ENCODE results near the gene GNL2.

The GNL2 gene

DNA sequence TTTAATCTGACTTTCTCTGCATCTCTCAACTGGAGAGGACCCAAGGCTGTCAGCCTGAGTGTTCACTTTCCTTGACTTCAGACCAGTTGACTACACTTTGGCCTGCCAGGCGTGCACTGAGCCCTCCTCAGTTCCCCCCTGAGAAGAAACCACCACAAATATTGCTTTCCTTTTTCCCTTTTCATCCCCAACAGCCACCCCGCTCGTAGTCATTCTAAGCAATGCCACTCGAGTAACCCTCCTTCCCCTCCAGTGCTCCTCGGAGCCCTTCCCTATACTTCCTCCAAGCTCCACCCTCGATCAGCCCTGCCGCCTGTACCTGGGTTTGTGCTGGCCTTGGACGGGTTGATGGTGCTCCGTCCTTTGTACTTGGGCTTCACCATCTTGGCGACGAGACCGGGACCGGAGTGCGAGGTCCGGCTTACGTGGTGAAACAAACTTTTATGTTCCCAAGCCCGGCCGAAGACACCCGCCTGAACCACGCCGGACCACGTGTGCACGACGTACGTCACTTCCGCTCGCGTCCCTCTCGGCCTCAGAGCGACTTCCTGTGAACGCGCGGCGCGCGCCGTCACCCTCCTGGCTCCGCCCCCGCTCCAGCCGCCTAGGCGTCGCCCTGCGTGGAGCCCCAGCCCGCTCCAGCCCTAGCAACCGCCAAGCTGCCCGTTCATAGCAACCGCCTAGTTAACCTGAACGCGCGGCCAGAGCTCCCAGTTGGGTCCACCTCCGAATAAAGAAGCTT lies at the start of gene GNL2:
TSS of gene GNL2 (minus strand) at position 498 of the 742 bp plus-strand sequence. CDS start at position 383, 115 bp downstream.
- peak; percentile 93 for DNase-seq (ENCODE audit: low read depth)

DNA sequence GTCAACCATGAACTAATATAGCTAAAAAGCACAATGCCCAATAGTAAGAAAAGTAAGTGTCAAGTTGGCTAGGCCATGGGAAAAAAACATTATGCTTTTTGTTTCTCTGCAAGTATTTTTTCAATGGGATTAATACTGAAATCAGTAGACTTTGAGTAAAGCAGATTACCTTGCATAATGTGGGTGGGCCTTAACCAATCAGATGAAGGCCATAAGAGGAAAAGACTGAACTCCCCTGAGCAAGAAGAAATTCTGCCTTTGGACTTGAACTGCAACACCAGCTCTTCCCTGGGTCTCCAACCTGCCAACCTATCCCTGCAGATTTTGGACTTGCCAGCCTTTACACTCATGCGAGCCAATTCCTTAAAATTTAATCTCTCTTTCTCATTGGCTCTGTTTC lies 45.3 kb upstream of the GNL2 start:
- DNase-seq (ENCODE audit: low read depth), result no peak

DNA sequence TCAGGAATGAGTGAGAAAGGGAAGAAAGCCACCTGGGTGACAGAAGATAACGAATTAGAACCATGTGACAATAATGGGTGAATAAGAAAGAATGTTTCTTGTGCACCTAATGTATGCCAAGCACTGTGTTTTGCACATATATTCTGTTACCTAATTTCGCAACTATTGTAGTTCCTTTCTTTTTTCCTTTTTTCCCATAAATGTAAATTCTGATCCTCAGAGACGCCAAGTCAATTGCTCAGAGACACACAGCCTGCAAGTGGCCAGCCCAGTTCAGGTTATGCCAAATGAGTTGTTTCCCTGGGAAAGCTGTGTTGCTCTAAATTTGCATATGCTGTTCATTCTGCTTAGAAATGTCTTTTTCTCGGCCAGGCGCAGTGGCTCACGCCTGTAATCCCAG lies 40.7 kb upstream of the GNL2 start:
- no peak for DNase-seq (ENCODE audit: low read depth)

DNA sequence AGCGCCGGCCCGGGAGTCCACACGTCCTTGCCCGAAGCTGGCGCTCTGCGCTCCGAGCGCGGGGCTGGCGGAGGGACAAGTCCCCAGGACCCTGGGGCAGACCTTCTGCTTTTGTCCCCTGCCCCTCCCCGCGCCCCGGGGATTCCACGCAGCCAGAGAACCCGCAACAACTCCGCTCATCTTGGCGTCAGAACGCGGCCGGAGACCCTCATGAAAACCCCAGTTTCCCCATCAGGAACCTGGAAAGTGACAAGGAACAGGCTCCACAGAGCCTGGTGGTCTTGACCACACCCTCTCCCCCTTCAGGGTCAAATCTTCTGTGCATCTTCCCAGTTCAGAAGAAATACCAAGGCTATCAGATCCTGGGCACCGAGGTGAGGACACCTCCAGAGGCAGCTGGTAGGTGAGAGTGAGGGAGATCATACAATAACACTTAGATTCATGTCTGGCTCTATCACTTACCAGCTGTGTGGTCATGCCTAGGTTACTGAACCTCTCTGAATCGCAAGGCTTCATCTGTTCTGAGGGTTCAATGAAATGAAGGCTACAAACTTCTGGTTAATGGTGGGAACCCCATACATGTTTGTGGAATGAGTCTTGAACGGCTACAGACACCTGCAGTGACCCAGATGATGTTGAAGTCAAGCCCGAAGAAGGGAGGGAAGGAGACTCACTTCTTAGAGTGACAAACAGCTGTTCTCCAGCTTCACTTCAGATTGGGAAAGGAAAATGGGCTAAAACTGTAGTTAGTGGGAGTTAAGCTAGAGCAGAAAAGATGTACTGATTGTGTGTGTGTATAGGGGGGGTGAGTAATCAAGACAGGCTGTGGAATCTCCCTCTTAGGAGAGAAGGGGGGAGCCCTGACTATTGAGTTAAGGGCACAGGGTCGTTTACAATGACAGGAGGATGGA lies 39.5 kb upstream of the GNL2 start:
- no peak for DNase-seq (ENCODE audit: low read depth)

DNA sequence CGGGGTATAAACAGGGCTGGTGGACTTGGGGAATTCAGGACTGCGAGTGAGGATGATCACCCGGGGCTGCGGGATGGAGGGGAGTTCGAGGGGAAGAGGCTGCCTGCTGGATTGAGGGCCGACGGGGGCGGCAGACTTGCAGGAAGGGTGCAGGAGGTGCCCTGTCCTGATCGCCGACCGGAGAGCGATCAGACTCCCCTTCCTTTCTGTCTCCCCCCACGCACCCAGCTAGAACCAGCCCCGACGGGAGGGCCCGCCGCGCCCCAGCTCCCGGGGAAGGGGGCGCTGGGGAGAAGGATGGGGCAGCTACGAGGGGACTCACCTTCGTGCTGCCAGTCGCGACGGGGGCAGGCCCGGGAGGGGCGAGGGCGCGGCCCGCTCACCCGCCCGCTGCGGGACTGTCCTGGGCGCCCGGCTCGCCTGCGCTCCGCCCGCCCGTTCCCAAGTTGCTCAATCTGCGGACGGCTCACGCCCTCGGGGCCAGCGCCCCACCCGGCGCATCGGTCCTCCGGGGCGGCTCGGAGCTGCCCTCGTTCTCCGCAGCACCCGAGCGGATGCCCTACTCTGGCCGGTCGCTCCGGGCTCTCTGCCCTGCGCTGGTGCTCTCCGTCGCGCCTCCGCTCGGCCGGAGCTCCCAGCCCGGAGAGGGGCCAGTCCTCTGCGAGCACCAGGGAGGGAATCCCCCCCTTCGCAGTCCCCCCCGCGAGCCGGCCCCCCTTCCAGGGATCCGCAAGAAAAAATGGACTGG lies 38.7 kb upstream of the GNL2 start, which contains the start of gene RSPO1:
TSS of gene RSPO1 (minus strand) at position 649 of the 748 bp plus-strand sequence. CDS start 5,231 bp downstream, outside the sequence.
- no peak for DNase-seq (ENCODE audit: low read depth)

DNA sequence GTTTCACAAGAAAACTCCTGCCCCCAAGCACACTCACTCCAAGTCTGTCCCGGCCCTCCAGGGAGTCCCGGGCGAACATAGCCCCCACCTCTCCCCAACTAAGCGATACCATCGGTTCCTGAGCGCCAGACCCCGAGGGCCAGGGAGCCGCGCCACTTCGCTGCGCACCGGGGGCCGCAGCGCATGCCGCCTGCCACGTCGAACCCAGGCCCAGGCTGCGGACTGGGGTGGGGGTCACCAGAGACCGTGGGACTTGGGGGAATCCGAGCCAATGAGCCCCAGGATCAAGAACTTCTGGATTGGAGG lies 38.2 kb upstream of the GNL2 start:
- no peak for DNase-seq (ENCODE audit: low read depth)

DNA sequence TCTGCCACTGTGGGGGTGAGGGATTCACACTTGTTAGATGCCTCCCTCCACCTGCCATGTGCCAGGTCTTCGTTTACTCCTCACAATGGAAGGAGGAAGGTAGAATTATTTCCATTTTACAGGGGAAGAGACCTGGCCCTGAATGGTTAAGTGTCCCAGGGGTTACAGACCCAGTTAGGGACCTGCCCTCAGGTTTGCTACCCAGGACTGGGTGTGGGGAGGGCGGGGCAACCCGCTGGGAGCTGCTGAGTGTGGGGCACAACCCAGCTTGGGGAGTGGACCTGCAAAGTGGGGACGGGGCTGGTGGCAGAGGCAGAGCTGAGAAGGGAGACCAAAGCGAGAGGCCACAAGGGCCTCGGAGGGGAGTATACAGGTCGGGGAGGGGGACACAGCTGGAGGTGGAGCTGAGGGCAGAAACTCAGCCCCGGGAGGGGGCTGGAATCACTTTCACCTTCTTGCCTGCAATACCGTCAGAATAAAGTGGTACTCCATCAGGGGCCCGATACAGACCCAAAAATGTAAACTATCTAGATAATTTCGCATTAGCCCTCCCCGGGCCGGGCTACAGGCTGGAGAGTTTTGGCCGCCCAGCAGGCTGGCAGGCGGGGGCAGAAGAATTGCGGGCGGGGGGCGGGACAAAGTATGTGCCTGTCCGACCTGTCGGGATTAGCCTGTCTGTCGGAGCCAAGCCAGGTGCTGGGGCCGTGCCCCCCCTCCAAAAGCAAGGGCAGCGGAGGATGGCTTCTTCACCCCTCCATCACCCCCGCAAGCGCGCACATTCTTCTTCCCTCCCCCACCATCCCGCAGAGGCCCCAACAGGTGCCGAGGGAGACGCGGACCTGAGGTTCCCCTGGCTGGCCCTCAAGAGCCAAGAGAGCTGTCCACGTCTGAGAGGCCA lies 37.6 kb upstream of the GNL2 start:
- no peak for DNase-seq (ENCODE audit: low read depth)

DNA sequence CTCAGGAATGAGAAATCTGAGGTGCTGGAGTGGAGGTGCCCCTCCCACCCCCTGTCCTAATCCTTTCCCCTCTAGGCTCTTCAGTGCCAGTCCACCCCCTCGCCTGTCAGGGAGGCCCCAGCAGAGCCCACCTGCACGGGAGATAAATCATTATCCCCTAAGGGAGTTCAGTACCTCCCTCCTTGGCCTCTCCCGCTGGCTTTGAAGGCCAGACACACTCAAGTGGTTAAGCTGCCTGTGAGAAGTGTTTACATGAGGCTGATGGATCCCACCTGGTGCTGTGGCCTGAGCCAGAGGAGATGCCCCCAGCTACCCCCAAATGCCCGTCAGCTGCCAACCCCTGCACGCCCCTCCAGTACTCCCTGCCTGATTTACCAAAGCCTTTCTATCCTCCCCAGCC lies 35.3 kb upstream of the GNL2 start:
- no peak for DNase-seq (ENCODE audit: low read depth)

DNA sequence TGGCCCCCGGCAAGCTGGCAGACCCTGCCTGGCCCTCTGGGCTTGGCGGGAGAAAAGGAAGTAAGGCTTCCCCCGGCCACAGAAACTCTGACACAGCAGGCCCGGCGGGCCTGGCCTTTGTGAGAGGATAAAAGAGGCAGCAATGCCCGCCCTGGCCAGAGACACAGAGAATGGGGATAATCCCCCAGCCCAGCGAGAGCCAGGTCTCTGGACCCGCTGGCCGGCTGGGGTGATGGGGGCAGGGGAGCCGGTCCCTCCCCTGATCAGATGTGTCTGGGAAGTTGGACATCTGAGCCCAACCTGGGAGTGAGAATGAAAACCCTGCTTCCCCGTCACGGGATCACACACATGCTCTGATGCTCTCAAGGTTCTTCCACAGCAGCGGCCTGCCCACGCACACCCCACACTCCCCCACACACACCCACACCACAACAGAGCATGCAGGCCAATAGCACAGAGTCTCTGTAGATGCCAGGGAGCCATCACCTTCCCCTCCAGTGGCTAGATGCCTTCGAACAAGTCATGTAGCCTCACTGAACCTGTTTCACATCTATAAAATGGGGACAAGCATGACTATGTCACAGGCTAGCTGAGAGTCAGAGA lies 34.8 kb upstream of the GNL2 start:
- DNase-seq (ENCODE audit: low read depth), result no peak

DNA sequence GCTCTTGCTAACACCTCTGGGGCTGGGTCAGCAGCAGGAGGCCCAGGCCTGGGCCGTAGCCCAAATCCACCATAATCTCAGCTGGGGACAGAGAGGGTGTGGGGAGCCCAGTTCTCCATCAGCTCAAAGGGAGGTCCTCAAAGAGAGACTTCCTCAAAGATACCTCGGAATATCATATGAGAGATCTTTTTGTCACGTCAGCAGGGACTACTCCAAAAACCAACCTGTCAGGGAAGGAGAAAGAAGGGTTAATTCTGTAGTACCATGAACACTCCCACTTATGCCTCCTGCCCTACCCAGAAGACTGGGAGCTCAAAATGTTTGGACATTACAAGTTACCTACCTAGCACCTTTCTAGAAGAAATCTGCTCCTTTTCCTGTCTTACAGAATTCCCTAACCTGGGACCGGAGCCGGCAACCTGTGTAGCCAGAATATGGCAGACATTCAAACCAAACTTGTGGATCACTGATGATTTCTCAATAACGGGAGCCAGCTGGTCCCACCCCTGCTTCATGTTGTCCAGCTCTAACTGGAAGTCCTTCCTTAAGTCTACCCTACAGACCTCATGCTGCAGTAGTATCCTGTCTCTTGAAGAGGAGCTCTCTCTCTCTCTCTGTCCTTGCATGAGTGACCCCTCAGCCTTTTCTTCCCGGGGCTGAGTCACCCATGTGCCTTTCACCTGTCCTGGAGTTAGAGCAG lies 34.1 kb upstream of the GNL2 start:
- no peak for DNase-seq (ENCODE audit: low read depth)

DNA sequence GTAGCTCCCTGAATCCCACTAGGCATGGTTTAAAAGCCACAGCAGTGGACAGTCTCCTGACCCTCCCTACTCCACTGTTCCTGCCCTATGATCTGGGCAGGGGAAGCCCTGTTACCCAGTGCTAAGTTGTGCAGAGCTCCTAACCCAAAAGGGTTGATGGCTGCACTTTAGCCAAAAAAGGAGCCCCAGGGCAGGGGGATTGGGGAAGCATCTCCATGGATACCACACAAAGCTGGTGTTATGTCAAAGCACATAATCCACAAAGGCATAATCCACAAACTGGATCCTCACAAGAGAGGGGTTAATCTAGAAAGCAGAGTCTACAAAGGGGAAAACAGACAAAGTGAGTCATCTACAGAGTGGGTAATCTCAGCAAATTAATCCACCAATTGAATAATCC lies 33.3 kb upstream of the GNL2 start:
- no peak for DNase-seq (ENCODE audit: low read depth)

DNA sequence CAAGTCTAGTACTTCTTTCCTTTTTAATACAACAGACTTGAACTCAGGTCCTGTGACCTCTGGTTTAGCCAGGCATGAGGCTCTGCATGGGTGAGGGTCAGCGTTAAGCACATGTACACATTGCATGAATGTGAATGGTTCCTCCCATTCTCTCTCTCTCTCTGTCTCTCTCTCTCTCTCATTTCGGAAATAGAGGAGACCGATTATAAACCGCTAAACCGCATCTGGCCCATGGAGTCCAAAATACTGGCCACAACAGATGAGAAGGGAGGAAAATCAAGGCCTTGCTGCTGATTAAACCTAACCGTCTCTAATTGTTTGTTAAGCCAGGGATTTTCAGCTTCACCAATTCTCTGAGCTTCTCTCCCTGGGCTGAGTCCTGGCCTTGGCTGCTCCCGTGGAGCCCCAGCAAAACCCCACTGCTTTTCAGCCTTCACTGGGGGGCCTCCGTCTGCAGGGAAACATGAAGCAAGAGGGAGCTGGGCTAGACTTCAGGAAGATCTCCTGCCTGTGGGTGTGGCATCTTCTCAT lies 32.4 kb upstream of the GNL2 start:
- no peak for DNase-seq (ENCODE audit: low read depth)

DNA sequence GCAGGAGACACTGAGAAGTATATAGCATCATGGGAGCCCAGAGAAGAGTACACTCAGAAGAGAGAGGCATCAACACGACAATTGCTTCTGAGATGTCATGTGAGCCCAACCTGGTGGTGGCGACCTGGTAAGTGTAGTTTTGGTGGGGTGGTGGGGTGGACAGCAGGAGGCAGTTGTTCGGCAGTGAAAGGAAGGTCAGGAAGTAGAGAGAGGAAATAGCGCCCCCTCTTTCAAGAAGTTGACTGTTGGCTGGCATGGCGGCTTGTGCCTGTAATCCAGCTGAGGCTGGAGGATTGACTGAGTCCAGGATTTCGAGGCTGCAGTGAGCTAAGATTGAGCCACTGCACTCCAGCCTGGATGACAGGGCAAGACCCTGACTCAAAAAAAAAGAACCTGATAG lies 26.4 kb upstream of the GNL2 start:
- DNase-seq (ENCODE audit: low read depth), result no peak

DNA sequence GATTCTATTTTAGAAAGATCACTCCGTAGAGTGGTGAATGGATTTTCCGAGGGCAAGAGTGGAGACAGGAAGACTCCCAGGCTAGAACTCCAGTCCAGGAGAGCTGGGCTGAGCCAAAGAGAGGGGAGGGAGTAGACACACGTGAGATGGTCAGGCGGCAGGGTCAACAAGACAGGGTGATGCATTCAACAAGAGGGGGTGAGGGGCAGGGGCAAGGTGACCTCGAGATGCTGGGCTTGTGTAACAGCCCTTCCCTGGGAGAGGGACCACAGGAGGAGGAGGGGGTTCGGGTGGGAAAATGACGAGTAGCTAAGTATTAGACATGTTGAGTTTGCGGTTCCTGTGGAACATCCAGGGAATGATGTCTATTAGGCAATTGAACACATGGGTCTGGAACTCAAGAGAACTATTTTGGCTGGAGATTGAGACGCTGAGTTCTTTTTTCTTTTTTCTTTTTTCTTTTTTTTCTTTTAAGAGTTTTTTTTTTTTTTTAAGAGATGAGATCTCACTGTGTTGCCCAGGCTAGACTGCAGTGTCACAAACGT lies 25.7 kb upstream of the GNL2 start:
- no peak for DNase-seq (ENCODE audit: low read depth)

DNA sequence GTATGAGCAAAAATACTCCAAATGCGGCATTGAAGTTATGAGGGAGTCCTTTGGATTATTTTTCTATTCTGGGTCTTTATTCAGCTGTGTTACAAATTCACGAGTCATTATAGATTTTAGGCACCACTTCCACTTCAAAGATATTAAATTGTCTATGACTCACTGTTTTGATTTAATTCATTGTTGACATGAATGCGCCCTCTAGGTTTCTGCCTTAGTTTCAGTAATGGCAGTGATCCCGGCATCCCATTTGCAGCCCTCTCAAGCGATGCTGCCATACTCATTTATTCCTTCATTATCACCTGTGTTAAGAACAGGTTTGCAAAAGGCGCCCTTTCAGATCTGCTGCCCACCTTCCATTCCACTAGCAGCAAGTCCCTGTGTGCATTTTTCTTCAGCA lies 25.0 kb upstream of the GNL2 start:
- no peak for DNase-seq (ENCODE audit: low read depth)

DNA sequence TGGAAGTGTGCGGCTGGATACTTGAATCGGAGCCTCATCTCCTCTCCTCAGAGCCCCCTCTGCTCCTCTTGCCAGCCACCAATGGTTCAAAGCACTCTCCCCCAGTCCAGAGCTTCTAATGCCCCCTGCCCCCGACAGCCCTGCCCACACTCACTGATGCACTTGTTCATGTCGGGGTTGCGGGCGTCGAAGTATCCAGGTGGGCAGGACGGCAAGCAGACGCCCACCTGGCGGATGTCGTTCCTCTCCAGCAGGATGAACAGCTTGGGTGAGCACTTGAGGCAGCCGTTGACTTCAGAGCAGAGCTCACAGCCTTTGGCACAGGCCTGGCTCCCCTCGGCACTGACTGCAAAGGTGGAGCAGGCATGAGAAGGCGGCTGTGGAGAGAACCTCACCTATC lies 20.6 kb upstream of the GNL2 start:
- no peak for DNase-seq (ENCODE audit: low read depth)

DNA sequence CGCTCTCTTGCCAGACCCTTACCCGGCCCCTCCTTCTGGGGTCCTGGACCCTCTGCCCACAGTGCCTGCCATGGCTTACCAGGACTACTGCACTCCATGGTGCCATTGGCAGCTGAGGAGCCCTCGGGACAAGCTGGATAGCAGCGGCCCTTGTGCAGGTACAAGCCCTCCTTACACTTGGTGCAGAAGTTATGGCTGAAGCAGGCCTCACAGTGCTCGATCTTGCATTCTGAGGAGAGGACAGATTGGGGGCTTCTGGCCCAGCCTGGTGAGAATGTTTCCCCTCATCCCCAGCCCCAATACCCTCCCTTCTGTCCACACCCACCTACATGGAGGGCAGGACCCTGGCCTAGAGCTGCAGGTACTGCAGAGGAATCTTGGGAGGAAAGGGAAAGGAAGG lies 18.4 kb upstream of the GNL2 start:
- DNase-seq (ENCODE audit: low read depth), result no peak

DNA sequence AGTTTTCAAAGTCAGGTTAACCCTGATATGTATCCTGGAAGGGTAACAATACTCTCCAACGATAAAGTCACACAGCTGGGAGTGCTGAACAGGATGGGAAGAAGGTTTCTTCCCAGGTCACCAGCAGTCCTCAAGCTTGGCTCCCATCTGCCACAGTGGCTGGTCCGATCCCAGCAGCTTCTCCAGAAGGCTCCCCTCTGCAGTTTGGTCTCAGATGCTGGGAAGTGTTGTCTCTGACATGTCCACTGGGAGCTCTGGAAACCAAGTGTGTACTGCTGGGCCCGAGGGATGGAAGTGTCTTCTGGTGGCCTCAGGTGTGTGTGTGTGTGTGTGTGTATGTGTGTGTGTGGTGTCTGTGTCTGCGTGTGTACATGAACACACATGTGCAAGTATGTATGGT lies 16.4 kb upstream of the GNL2 start:
- DNase-seq (ENCODE audit: low read depth), result no peak

DNA sequence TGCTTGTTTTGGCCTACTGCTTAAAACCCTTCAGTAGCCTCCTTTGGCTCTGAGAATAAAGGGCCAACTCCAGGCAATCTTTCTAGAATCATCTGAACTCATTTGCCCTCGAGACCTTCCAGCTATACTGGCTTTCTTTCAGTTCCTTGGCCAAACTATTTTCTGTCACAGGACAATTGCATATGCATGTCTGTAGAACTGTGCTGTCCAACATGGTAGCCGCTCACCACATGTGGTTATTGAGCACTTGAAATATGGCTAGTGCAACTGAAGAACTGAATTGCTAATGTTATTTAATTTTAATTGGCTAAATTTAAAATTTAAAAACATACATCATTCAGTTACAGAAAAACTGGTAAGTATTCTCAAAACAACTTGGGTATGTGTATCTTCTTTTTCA lies 14.3 kb upstream of the GNL2 start:
- DNase-seq (ENCODE audit: low read depth), result no peak

DNA sequence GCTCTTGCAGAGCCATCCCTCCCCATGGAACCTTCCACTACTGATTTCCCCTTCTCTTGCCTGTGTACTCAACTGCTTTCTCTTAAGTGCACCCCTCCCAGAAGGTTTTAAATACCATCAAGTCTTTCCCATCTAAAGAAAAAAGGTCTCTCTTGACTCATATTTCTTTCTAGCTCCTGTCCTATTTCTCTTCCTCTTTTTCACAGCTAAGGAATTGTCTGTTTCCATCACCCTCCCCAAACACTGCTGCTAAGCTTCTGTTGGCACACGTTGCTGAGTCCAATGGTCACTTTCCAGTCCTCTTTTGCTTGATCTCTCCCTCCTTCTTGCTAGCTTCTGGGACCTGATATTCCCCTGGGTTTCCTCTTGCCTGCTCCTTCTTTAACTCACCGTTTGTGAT lies 13.3 kb upstream of the GNL2 start:
- DNase-seq (ENCODE audit: low read depth), result no peak

Data from stimulated activated CD4-positive, alpha-beta T cell treated with anti-CD3 and anti-CD28 coated beads, Interleukin-2, amount 100 ng/mL, for 4 hours (primary cell).